Measurements from ENCODE around the gene LCE1B.

LCE1B gene, protein sequence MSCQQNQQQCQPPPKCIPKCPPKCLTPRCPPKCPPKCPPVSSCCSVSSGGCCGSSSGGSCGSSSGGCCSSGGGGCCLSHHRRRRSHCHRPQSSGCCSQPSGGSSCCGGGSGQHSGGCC

DNA sequence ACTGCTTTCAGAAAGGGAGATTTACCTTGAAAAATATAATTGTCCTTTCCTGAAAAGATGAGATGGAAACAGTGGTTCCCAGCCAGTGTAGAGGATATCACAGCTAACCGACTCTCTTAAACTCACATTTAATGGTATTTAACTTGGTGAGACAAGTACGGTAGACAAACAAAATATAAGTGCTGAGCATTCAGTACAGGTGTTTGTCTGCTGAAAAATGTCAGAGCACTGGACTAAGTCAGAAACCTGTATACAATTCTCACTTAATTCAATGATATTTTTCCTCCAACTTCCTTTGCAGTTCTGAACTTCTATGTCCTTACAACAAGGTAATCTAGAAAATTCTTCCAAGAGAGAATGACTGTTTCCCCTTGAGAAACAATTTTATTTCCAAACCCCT lies at the start of gene LCE1B:
Gene LCE1B (plus strand): TSS at position 301 of the 400 bp plus-strand sequence. CDS start 476 bp downstream, outside the sequence.
- DNase-seq = no peak

DNA sequence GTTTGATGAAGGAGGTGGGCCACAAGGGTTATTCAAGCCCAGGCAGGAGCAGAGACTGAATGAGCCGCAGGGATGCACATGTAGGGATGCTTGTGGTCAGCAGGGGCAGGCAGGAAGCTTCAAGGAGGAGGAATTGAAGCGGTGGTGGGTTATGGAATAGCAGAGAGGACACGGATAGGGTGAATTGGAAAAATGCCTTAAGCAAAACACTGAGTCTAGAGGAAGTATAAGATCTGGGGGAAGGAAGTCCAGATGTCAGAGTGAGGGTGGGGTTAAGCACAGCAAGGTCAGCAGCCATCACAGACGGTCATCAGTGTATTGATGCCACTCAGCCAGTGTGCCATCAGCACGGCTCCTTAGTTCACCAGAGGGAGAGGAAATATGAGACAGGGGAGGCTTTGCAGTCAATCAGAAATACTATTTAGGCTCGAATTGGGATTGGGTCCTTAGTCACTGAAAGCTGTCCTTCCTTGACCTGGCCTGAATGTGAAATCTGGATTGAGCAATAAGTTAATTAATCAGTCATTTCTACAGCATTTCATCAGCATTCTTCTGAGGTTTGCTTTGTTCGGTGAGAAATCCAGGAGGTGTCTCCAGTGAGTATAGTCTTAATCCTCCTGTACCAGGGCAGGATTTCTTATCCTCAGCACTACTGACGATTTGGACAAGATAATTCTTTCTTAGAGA lies 42.8 kb upstream of the LCE1B start:
- no peak for DNase-seq

DNA sequence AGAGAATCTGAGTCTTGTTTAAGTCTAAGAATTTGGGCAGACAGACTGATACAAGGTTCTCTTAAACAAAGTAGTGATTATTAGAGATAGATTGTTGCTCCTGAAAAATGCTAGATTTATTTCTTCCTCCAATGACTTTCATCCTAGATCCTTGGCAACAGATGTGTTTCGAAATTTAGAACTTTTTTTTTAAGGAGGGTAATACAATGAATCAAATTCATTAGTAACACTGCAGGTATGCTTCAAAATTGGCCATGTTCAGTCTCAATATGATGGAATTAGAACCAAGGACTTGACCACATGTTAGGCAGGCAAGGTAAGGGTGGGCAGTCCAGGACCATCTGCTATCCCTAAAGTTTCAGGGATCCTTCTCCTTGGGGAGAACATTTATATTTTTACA lies 41.4 kb upstream of the LCE1B start:
- DNase-seq = no peak

DNA sequence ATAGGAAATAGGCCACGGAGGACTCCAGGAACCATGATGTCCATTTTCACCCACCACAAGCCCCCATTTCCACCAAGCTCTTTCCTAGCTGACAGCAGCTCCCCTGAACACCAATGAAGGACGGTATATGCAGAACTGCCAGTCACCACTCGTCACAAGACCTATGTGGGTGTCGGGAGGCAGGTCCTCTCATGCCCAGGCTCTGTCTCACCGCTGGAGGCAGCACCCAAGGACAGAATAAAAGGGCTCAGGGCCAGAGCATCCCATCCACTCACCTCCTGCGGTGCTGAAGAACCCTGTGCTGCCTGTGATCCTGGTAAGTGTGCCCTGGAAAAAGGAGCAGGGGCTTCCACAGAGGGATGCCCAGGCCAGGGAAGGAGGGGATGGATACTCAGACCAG lies 36.9 kb upstream of the LCE1B start, which contains the start of gene LCE1F:
Gene LCE1F (plus strand): TSS at position 266 of the 400 bp plus-strand sequence. CDS start 1,232 bp downstream, outside the sequence.
- DNase-seq = no peak

DNA sequence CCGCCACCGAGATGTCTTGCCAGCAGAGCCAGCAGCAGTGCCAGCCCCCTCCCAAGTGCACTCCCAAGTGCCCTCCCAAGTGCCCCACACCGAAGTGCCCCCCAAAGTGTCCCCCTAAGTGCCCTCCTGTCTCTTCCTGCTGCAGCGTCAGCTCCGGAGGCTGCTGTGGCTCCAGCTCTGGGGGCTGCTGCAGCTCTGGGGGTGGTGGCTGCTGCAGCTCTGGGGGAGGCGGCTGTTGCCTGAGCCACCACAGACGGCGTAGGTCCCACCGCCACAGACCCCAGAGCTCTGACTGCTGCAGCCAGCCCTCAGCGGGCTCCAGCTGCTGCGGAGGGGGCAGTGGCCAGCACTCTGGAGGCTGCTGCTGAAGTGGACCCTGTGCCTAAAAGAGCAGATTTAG lies 35.4 kb upstream of the LCE1B start:
- no peak for DNase-seq

DNA sequence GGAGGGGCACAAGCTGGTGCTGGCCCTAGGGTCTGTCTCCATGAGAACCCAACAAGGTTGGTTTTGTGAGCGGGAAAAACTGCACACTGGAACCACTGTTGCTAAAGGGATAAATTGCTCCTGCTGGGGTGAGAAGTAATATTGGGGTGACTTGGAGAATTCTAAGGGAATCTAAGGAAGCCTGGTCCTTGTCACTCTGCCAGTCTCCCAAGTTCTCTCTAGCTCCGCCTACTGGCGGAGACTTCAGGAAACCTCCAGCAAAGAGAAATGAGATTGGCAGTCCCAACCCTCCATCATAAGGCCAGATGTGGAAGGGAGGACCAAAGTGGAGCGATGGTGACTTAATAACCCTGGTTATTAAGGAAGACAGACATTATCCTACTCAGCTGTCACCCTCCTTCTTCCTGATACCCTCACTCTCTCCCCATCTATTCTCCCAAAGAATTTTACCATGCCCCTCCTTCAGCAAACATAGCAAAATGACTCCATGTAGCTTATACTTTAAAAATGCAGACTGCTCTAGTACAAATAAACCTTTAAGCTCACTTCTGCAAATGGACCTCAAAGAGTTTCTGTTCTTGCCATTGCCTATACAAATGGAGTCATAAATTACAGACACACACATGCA lies 34.1 kb upstream of the LCE1B start:
- DNase-seq = no peak

DNA sequence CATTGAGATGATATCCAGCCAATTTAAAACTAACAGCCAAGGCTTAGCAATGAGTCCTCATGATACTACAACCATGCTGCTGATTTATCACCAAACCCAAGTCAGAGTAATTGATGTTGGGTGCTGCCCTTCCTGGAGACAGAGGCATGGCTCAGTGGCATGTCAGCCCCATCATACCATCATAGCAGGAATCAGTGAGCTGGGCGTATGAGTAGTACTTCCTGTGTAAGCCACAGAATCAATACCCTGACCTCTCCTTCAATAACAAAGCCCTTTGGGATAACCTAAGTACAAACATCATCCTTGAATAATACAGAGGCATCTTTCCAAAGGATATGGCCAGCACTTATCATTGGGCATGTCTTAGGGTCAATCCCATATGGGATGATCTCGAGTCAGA lies 28.7 kb upstream of the LCE1B start:
- no peak for DNase-seq

DNA sequence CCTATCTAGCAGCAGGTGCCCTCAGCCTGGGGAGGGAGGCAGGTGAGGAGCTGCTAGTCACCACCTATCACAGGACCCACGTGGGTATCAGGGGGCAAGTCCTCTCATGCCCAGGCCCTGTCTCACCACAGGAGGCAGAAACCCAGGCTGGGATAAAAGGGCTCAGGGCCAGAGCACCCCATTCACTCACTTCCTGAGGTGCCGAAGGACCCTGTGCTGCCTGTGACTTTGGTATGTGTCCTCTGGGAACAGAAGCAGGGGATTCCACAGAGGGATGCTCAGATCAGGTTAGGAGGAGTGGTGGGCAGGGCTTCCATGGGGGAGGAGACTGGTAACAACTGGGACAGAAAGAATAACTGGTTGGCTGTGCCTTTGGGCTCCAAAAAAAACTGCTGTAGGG lies 25.7 kb upstream of the LCE1B start, which contains the start of gene LCE1E:
Gene LCE1E (plus strand): TSS at position 181 of the 400 bp plus-strand sequence. CDS start 1,043 bp downstream, outside the sequence.
- DNase-seq = no peak

DNA sequence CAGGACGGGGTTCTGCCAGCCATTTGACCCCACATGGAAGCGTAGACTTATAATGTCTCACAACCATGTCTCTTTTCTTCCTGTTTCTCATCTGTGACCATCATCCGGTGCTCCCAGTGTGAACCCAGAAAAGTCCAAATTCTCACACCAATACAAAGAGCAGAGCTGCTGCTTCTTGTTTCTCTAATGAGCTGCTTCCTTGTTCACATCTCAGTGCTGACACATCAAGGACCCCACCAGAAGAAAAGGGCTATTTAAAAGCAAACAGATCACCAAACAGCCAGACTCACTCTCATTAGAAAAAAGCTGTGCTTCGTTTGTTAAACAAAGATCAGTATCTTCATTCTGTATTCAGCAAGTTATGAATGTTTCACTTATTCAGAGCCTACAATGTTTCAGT lies 16.1 kb upstream of the LCE1B start:
- DNase-seq = no peak

DNA sequence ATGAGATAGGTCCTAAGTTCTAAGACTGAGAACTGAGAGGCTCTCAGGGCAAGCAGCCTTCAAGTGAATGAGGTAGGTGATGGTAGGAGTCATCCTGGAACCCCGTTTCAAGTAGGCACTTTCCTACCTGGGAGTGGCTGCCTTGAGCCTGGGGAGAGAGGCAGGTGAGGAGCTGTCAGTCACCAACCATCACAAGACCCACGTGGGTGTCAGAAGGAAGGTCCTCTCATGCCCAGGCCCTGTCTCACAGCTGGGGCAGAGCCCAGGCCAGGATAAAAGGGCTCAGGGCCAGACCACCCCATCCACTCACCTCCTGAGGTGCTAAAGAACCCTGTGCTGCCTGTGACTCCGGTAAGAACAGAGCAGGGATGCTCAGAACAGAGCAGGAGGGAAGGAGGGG lies 15.3 kb upstream of the LCE1B start, which contains the start of gene LCE1D:
Gene LCE1D (plus strand): TSS at position 301 of the 400 bp plus-strand sequence. CDS start 1,074 bp downstream, outside the sequence.
- DNase-seq = no peak

DNA sequence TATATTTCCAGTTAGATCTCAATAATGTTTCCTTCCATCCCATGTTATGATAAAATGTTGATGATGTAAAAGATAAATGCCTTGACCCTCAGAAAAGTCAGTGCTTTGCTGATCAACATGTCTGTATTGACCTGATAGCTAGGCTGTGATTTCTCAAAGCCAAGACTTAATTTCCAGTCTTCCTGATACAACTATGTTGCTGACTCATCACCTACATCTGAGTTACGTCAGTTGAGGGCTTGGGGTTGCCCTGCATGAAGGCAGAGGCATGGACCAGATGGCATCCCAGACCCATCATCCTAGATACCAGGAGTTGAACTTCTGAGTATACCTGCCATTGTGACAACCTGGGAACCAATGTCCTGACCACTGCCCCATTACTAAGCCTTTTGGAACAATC lies 10.4 kb upstream of the LCE1B start:
- DNase-seq = no peak

DNA sequence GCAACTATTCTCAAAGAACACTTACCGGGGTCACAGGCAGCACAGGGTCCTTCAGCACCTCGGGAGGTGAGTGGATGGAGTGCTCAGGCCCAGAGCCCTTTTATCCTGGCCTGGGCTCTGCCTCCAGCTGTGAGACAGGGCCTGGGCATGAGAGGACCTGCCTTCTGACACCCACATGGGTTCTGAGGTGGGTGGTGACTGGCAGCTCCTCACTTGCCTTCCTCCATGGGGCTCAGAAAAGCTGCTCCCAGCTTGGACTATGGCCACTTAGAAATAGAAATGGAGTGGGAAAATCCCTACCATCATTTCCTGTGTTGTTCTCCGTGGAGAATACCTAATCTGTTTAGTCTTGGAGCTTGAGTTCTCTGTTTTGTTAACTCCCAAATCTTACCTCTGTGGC lies 5.2 kb upstream of the LCE1B start, which contains the start of gene LCE1C:
Gene LCE1C (minus strand): TSS at position 76 of the 400 bp plus-strand sequence. CDS start 1,173 bp downstream, outside the sequence.
- no peak for DNase-seq

DNA sequence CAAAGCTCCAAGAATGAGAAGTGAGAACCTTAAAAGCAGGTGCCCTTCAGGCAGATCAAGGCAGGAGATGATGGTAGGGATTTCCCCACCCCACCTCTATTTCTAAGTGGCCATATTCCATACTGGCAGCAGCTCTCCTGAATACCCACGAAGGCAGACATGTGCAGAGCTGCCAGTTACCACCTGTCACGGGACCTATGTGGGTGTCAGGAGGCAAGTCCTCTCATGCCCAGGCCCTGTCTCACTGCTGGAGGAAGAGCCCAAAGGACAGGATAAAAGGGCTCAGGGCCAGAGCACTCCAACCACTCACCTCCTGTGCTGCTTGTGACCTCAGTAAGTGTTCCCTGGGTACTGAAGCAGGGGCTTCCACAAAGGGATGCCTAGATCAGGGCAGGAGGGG lies 721 bp upstream of the LCE1B start:
- no peak for DNase-seq

DNA sequence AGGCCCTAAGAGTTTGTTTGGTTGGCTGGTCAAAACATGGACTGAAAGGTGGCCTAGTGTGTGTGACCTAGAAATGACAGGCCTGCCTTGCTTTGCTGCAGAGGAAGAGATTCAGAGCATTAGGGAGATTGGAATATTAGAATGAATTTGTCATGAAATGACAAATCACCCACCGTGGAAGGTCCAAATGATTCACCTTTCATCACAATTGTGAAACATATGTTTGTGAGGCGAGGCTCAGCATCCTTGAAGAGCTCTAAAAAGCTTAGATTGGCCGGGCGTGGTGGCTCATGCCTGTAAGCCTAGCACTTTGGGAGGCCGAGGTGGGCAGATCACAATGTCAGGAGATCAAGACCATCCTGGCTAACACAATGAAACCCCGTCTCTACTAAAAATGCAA lies 5.5 kb downstream of the LCE1B start:
- DNase-seq = no peak

DNA sequence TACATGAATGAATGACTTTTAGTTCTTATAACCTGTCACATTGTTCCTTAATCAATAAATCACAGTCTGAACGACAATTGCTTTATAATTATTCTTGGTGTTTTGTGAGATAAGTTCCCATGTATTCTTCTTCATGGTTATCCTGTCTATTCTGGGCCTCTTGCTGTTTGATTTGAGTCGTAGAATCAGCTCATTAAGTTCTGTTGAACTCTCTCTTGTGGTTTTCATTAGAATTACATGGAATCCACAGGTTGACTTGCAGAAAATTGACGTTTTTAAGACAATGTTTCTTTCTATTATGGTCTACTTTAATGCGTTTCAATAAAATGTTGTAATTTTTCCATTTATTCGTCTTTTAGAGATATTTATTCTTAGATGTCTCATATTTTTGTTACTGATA lies 11.5 kb downstream of the LCE1B start:
- DNase-seq = no peak

DNA sequence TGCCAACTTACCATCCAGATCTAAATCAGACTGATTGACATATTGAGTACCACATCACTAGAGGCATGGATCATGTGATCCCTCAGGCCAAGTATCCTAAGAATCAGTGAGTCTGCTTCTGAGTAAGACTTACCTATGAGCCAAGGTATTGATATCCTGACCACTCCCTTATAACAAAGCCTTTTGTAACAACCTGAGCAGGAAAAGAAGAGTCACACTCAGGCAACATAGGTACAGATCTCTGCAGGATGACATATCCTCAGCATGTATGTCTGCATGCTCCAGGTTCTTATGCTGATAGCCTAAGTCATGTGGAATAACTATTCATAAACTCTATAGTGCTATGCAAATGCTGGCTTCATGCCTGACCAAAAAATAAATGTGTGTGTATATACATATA lies 13.2 kb downstream of the LCE1B start:
- DNase-seq = no peak

DNA sequence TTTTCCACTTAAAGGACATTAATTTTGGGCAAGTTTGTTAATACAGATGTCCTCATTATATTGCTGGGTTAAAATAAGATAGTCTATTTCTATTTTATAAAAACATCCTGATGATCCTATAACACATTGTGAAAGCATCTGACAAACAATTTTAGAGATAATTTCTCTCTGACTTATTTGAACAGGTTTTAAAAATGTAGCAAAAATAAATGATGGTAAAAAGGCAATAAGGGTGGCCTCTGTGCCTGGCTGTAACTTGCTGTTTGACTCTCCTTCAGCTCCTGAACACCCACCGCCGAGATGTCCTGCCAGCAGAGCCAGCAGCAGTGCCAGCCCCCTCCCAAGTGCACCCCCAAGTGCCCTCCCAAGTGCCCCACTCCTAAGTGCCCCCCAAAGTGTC lies 15.4 kb downstream of the LCE1B start, which contains the start of gene LCE1A:
Gene LCE1A (plus strand): TSS at position 301 of the 400 bp plus-strand sequence. CDS start 0 bp downstream, at position 301.
- DNase-seq = no peak

DNA sequence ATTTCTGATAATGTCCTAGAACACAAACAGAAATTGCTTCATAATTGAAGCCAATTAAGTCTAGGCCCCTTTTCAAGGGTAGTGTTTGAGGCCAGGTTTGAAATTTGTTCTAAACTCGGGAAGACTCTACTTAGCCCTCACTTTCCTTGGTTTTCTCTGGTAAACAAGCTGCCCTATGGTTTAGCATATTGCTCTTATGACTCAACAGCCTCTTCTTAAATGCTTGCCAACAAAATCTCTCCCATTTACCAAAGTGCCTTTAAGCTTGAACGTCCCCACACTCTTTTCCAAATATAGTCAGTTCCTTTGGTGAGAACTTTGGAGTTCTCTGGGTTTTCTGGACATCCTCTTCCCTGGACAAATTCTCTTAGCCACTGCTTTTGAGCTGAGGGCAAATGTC lies 25.1 kb downstream of the LCE1B start:
- DNase-seq = no peak

DNA sequence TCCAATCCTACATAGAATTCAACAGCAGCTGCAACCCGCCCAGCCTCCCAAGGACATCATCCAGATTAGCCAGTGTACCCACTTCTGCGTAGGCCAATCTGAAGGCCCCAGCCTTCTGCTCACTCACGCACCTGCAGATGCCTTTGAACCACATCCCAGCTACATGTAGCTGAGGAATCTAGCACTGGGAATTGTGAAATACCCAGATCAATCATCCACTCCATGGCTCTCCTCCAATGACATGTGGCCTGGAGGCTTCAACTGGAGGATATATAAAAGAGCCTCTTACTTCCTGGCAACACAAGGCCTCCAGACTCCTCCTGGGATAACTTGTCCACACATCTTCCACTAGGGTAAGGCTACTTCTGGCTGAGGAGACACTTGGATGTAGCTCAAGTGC lies 30.8 kb downstream of the LCE1B start, which contains the start of gene LCE6A:
Gene LCE6A (plus strand): TSS at position 301 of the 400 bp plus-strand sequence. CDS start 665 bp downstream, outside the sequence.
- DNase-seq = no peak

DNA sequence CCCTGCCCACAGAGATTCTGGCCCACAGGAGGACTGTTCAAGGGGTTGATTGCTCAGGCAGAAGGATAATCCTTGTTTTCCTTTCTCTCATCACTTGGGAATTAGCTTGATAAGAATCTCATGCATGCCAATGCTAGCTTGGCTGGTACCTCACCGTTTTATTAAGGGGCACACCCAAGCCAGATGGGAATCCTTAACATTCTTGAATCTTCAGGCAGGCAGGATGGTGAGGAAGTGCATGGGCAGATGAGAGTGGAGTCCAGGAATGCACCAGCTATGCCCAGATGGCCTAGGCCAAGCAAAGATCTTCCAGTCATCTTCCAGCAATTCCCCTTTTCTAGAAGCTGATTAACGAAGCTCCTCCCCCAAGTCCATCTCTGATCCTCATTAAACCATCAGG lies 43.9 kb downstream of the LCE1B start:
- DNase-seq = no peak

DNA sequence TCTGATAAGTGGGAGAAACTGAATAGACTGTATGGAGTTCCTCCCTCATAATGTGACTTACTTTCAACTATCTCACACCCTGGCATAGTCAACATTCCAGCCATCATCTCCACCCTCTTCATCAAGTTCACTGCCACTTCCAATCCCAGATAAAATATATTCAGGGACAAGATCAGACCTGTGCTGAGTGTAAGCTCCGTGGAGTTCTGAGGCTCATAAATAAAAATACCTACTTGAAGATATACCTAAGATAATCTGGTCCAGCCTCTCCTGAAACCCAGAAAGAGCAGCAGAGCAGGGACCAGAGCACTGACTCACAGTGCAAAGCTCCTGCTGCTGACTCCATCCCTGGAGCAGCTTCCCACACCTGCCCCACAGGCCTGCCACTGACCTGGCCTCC lies 46.3 kb downstream of the LCE1B start:
- no peak for DNase-seq

DNA sequence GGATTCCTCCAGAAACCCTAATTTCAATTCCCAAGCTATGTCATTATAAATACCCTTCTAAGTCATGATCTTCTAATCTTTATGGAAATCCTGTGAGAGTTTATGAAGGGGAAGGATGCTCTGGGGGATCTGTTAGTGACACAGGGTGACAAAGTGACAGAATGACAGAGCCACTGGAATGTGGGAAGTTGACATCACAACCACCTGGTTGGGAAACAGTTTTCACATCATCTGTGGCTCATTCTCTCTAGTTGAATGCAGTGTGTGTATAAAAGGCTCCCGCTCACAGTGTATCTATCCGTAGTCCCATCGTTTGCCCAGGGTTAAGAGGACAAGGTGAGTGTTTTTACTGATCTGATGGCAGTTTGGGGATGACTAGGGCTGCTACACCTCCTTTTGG lies 47.9 kb downstream of the LCE1B start, which contains the start of gene LCE7A:
Gene LCE7A (plus strand): TSS at position 301 of the 400 bp plus-strand sequence. CDS start 702 bp downstream, outside the sequence.
- DNase-seq = no peak

DNA sequence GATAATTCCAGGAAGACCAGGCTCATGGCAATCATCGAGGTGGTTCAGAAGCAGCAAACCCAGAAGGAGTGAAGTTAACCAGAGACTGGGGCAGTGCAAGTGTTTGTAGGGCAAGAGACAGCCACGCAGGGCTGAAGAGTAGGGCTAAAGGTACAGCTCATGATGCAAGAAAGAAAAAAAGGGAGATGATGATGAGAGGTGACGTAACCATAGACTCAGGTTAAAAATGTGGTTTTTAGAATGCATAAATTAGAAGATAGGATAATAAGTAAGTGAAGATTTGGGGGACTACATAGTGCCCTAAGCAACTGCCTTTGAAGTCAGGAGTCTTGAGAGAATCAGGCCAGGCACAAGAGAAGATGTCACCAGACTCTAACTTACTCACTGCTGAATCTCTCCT lies 48.4 kb downstream of the LCE1B start:
- no peak for DNase-seq

DNA sequence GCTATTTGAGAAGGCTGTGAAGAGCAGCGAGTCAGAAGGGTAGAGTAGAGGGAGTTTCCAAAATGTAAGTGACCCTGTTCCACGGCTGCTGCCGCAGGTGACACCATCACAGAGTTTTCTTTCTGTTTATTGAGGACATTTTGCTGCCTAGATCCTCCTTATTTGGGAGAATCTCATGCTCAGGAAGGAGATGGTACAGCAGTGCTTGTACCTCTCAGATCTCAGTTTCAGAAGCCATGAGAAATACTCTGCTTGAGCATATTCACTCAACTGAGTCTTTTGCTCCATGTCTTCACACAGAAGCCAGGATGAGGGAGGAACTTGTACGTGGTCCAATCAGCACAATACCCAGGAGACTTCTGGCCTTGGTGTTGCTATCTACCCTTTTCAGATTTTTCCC lies 49.6 kb downstream of the LCE1B start:
- DNase-seq = no peak

Measured in NCI-H526 treated with DMSO at 0.1 percent for 48 hours (cell line).